GM18505 (cell line): ENCODE data around the gene AGPAT3.
A peak's percentile ranks its signal among the peaks of the same experiment; 100 is the strongest.

Source experiments
- ATAC-seq: cut with Tn5 transposase; IDR thresholded peaks from one replicate; pipeline ENCODE4 v1.9.1; 2021; ENCODE audit not compliant: unreplicated experiment
- POLR2A ChIP-seq: IDR thresholded peaks from 4 replicates; pipeline ENCODE4 v1.6.1; 2011; ENCODE audit warnings: borderline replicate concordance; ENCODE audit not compliant: insufficient read depth, insufficient read length; ENCODE audit errors: extremely low read depth

Gene AGPAT3

GRCh38 chr21:43935711-43936110, 70.7 kb downstream of the AGPAT3 start:
- no peak for TF ChIP-seq POLR2A
- ATAC-seq, result no peak

- no peak for ATAC-seq
- no peak for TF ChIP-seq POLR2A
These were observed 71.4 kb downstream of the AGPAT3 start for GRCh38 chr21:43936247-43936967.

- no peak for ATAC-seq
- no peak for TF ChIP-seq POLR2A
These were observed 72.2 kb downstream of the AGPAT3 start for GRCh38 chr21:43937051-43937832.

- peak; percentile 33 for TF ChIP-seq POLR2A
- no peak for ATAC-seq
These were observed 72.9 kb downstream of the AGPAT3 start for GRCh38 chr21:43937891-43938309.

GRCh38 chr21:43938751-43939442, 73.9 kb downstream of the AGPAT3 start:
- ATAC-seq, result peak; percentile 74
- TF ChIP-seq POLR2A, result no peak

- no peak for ATAC-seq
- TF ChIP-seq POLR2A, result no peak
These were observed 74.7 kb downstream of the AGPAT3 start for GRCh38 chr21:43939443-43940328.

GRCh38 chr21:43940329-43941050, 75.5 kb downstream of the AGPAT3 start:
- no peak for TF ChIP-seq POLR2A
- no peak for ATAC-seq

GRCh38 chr21:43942201-43942600, 77.2 kb downstream of the AGPAT3 start:
- ATAC-seq, result no peak
- no peak for TF ChIP-seq POLR2A

- no peak for ATAC-seq
- TF ChIP-seq POLR2A, result no peak
These were observed 77.6 kb downstream of the AGPAT3 start for GRCh38 chr21:43942621-43943020.

- no peak for TF ChIP-seq POLR2A
- ATAC-seq, result no peak
These were observed 78.6 kb downstream of the AGPAT3 start for GRCh38 chr21:43943512-43944077.

GRCh38 chr21:43944078-43944633, 79.1 kb downstream of the AGPAT3 start:
- no peak for TF ChIP-seq POLR2A
- ATAC-seq, result no peak
